SKM-1 treated with dmso at 0.1 percent for 144 hours (cell line): ENCODE results near the gene TCIRG1.

ENCODE experiments used
- DNase-seq: peaks from one replicate; lab custom pipeline; 2025; ENCODE audit not compliant: unreplicated experiment; lab: John Stamatoyannopoulos, UW

The TCIRG1 gene

DNA sequence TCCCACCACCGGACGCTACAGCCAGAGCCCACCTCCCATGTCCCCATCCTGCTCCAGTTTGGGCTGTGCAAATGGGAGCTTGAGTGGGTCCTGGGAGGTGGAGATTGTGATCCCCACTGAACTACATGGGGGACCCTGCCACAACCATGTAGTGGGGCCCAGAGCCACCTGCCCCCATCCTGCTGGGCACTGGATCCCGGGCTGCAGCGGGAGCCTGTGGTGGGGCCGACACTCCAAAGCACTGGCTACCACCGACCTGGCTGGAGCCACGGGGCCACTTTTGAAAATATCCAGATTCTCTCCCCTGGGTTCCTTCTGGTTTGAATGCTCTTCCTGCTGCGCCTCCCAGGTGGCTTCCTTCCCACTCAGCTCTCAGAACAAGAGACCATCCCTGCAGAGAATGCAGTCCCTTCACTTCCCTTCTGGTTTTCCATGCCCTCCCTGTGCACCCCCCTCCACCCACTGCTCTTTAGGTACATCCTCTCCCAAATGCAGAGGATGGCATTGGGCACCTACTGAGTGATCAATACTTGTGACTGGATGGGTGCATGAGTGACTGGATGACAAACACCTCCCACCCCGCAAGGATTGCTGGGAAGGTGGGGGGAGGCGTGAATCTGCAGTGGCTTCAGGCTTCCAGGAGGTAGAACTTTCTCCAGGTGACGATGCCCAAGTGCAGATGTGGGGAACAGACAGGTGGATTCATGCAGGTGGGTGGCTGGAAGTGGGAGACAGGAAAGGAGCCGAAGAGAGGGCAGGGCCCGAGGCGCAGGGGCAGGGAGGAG lies 34.1 kb upstream of the TCIRG1 start:
- DNase-seq, result no peak

- DNase-seq, result no peak
Observed at GRCh38 chr11:68006606-68007166, 32.1 kb upstream of the TCIRG1 start.

GRCh38 chr11:68007498-68008380 lies 31.1 kb upstream of the TCIRG1 start:
- DNase-seq, result no peak

GRCh38 chr11:68008381-68009337 lies 30.2 kb upstream of the TCIRG1 start:
- peak; percentile 42 for DNase-seq

GRCh38 chr11:68009391-68010089 lies 29.3 kb upstream of the TCIRG1 start:
- peak; percentile 67 for DNase-seq

DNA sequence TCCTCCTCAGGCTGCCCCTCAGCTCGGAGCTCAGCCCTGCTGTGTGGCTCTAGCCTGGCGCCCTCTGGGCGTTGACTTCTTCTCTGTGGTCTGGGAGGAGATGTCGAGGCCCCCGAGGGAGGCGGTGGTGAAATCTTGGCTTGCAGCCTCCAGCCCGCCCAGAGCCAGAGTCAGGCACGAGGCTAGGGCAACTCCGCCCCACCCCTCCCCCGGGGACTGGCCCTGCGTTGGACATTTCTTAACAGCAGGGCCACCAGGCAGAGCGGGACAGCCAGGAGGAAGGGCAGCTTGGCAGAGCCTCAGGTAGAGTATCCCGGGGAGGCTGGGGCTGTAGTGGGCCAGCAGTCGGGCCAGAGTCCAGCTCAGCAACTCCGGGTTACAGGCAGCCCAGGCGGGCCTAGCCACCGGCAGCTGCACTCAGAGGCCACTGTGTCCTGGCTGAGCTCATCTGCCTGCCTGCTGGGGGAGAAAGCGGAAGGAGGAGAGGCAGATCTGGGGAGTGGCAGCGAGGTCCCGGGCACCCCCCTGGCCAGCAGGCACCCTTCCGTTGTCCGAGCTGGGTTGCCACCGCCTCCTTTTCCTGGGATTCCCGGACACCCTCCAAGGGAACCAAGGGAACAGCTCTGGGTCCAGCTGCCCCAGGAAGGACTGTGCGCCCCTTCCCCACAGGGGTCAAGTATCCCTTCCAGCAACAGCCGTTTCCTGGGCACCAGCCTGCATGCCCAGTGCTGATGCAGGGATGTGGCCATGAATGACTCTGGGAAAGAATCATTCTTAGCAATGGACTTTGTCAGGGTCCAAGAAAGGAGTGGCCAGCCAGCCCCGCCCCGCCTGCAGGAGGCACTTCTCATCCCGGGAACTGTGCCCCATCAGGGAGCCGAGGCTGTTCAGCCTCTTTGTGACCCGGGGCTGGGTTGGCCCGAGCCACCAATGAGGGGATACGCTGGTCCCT lies 28.5 kb upstream of the TCIRG1 start, which contains the start of gene ALDH3B1:
Gene ALDH3B1 (plus strand): TSS at position 238 of the 952 bp plus-strand sequence. CDS start 4,971 bp downstream, outside the sequence.
- DNase-seq, result peak; percentile 97

- no peak for DNase-seq
Observed at GRCh38 chr11:68011051-68011943, 27.5 kb upstream of the TCIRG1 start.

GRCh38 chr11:68012044-68012842 lies 26.6 kb upstream of the TCIRG1 start:
- DNase-seq, result no peak

- DNase-seq, result no peak
Observed at GRCh38 chr11:68012843-68013610, 25.8 kb upstream of the TCIRG1 start.

DNA sequence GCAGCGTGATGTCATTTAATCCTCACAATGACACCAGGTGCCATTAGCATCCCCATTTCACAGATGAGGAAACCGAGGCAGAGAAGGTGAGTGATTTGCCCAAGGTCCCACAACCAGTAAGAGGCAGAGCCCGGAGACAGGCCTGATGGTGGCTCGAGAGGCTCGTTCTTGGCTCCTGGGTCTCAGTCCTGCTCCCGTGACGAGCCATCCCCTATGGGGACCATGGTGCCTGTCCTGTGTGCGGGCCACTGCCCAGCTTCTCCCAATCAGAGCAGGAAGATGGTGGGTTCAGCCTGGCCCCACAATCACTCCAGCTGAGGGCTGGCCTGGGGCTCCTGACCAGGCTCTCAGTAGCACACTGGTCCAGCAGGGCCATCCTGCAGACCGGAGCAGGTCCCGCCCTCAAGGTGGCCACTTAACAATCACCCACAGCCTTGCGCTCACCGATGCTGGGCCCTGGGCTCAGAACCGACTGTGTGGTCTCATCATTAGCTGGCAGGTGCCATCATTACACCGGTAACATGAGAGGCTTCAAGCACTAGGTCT lies 25.1 kb upstream of the TCIRG1 start:
- no peak for DNase-seq

- DNase-seq, result no peak
Observed at GRCh38 chr11:68014157-68014946, 24.5 kb upstream of the TCIRG1 start.

- DNase-seq, result no peak
Observed at GRCh38 chr11:68014947-68015447, 23.8 kb upstream of the TCIRG1 start.

GRCh38 chr11:68015467-68015866 lies 23.4 kb upstream of the TCIRG1 start:
- DNase-seq, result no peak

- DNase-seq, result no peak
Observed at GRCh38 chr11:68016161-68016903, 22.5 kb upstream of the TCIRG1 start.
